COLO668 (cell line): Measurements from ENCODE around the gene CA4.
A peak's percentile ranks its signal among the peaks of the same experiment; 100 is the strongest.
"Not testable (repeated sequence)": the region's sequence is repeated elsewhere in the genome, so short reads cannot be mapped to it uniquely, and the experiment has no call there.

ENCODE experiments used
- DNase-seq: peaks from one replicate; lab custom pipeline; 2025; ENCODE audit not compliant: unreplicated experiment; lab: John Stamatoyannopoulos, UW

Gene CA4

DNA sequence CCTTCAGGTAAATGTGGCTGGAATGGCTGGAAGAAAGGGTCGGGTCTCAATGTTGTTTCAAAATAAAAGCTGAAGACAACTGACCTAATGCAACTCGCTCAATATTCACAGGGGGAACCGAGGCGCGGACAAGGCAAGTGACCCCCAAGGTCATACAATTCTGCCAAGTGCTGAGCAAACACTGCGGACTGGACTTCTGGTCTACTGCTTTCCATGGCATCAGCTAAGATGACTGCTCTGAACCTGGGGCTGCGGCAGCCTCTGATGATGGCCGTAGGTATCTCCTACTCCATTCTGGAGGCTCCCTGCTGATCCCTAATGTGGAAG is 21.9 kb downstream of the CA4 start:
- DNase-seq = no peak

DNA sequence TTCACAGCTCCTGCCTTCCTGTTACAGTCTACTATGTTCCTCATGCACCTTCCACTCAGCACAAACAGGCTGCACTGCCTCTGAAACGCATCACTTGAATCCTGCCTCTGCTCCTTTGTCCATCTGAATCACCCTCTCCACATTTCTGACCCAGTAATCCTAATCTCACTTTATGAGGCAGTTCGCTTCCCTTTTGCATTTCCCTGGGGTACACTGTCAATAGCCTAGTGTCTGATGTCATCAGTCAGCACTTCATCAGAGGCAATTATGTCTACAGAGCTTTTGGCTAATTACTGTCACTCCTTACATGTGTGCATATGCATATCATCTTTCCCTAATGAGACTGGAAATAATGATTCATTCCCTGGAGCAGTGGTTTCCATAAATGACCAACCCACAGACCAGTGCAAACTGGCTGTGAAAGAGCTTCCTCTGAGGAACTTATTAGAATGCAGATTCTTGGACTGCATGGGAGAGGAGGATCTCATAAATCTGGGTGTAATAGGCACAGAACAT is 23.6 kb downstream of the CA4 start:
- DNase-seq = no peak

DNA sequence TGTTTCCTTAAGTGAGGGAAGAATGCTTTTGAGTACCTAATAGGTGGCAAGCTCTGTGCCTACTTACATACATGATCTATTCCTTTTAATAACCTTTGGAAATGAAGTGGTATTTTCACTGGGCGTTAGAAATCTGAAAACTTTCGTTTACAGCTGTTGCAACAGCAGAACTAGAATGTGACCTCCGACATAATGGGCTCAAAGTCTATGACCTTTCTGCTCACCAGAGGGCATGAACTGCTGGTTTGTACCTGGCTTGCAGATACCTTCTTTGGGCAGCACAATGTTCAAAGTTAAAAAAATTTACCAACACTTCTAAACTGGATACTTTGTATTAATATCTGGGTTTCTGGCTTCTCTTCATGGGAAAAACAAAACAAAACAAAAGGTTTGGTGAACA is 24.3 kb downstream of the CA4 start:
- no peak for DNase-seq

- not testable (repeated sequence) for DNase-seq
These were observed 25.0 kb downstream of the CA4 start for GRCh38 chr17:60174767-60175166.

DNA sequence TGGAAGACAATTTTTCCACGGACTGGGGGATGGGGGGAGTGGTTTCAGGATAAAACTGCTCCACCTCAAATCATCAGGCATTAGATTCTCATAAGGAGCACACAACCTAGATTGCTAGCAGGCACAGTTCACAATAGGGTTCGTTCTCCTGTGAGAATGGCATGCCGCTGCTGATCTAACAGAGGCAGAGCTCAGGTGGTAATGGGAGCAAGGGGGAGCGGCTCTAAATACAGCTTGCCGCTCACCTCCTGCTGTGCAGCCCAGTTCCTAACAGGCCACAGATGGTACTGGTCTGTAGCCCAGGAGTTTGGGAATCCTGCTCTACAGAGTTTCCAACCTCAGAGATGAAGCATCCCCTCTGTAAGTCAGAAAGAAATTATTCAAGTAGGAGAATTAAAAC is 27.0 kb downstream of the CA4 start:
- DNase-seq = peak; percentile 5

GRCh38 chr17:60178180-60178579 is 28.4 kb downstream of the CA4 start:
- DNase-seq = peak; percentile 38

GRCh38 chr17:60180380-60180779 is 30.6 kb downstream of the CA4 start:
- not testable (repeated sequence) for DNase-seq

GRCh38 chr17:60186372-60186771 is 36.6 kb downstream of the CA4 start:
- not testable (repeated sequence) for DNase-seq

- not testable (repeated sequence) for DNase-seq
These were observed 37.3 kb downstream of the CA4 start for GRCh38 chr17:60186846-60187745.

DNA sequence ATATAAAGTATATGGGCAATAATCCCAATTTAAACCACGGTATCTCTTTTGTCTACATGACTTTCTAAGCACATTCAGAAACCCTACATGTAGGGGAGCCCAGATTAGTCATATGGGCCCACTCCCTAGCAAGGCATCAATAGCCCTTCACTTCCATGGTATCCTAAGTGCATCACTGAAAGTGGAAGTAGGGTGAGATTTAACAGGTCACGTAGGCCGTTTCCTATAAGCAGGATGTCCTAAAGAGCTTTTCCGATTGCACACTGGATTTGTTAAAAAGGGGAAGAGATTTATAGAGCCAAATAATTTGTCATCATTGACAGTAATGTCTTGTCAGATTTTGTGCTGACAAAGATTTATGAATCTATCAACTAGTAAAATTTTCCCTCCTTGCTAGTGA is 39.0 kb downstream of the CA4 start:
- no peak for DNase-seq

GRCh38 chr17:60190032-60190431 is 40.3 kb downstream of the CA4 start:
- not testable (repeated sequence) for DNase-seq

DNA sequence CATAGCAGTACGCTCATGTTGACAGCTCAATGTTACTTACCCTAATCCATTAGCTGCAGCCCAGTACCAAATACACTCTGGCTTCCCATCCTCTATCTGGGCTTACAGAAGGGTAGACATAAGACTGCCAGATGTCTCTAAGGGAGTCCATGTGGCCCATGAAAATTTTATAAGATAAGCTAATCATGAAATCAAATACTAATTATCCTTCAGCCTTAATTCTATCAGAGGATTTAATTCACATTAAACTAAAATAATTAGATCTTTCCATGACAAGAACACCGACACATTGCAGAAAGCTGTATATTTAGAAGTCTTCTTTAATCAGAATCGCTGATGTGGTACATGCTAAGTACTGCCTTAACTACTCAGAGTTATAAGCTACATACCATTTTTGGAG is 43.3 kb downstream of the CA4 start:
- not testable (repeated sequence) for DNase-seq

DNA sequence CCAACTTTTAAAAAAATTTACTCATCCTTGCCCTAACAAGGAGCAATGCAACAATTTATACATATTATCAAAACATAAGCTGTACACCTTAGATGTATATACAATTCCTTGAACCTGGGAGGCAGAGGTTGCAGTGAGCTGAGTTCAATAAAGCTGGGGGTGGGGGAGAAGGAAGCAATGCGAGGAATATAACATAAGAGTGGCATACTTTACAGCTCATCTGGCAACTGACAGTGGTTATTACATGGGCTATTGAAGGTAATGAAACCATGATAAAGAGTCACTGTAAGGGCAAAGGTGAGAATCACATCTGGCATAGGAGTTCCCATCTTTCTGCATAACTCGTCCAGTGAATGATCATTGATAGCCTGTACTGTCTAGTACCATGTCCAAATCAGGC is 43.7 kb downstream of the CA4 start:
- DNase-seq = no peak

- not testable (repeated sequence) for DNase-seq
These were observed 44.4 kb downstream of the CA4 start for GRCh38 chr17:60194141-60194540.

GRCh38 chr17:60198630-60199029 is 48.9 kb downstream of the CA4 start:
- not testable (repeated sequence) for DNase-seq

- DNase-seq = not testable (repeated sequence)
These were observed 56.0 kb downstream of the CA4 start for GRCh38 chr17:60205782-60206181.

- DNase-seq = not testable (repeated sequence)
These were observed 58.5 kb downstream of the CA4 start for GRCh38 chr17:60208302-60208701.
